ENCODE measurements around the gene NCK1.

GRCh38 chr3:136931606-136932005 is 69.6 kb downstream of the NCK1 start:
- TF ChIP-seq CTCF (conservative IDR thresholded peaks at IDR 0.05; ENCODE audit: low read depth in 2 of 2) (no peak), EZH2 (IDR thresholded peaks at IDR 0.05; ENCODE audit: low read depth, unreplicated experiment) (no peak), POLR2AphosphoS5 (IDR thresholded peaks at IDR 0.05; ENCODE audit: low read depth) (no peak), EZH2phosphoT487 (IDR thresholded peaks at IDR 0.05; ENCODE audit: unreplicated experiment) (no peak), NANOG (IDR thresholded peaks at IDR 0.05; ENCODE audit: borderline replicate concordance) (no peak), CREB1 (CRISPR knock-in tag; IDR thresholded peaks at IDR 0.05; ENCODE audit: low read depth) (no peak), REST (IDR thresholded peaks at IDR 0.05; ENCODE audit: unreplicated experiment) (no peak), ZNF462 (CRISPR knock-in tag; IDR thresholded peaks at IDR 0.05) (no peak), JUNB (IDR thresholded peaks at IDR 0.05; ENCODE audit: unreplicated experiment) (no peak)
